ENCODE results near the gene RNF186.
"Not testable (repeated sequence)": the region's sequence is repeated elsewhere in the genome, so short reads cannot be mapped to it uniquely, and the experiment has no call there.

RNF186 gene

GRCh38 chr1:19824036-19824435 lies 9.0 kb upstream of the RNF186 start:
- no peak for DNase-seq

- no peak for DNase-seq
These were observed 4.6 kb upstream of the RNF186 start for GRCh38 chr1:19819701-19820100.

- no peak for DNase-seq
These were observed 3.2 kb upstream of the RNF186 start for GRCh38 chr1:19818324-19818723.

GRCh38 chr1:19817160-19817559 lies 2.1 kb upstream of the RNF186 start:
- DNase-seq, result no peak

- DNase-seq, result not testable (repeated sequence)
These were observed 1.6 kb upstream of the RNF186 start for GRCh38 chr1:19816737-19817086.

GRCh38 chr1:19815801-19816736 lies 986 bp upstream of the RNF186 start:
- DNase-seq, result no peak

GRCh38 chr1:19814244-19814661 lies 830 bp downstream of the RNF186 start:
- DNase-seq, result no peak

GRCh38 chr1:19813643-19813960 lies 1.5 kb downstream of the RNF186 start:
- DNase-seq, result no peak

GRCh38 chr1:19812875-19813642 lies 2.0 kb downstream of the RNF186 start:
- DNase-seq, result no peak

GRCh38 chr1:19811206-19811851 lies 3.8 kb downstream of the RNF186 start:
- DNase-seq, result peak; percentile 75

GRCh38 chr1:19809044-19809750 lies 5.9 kb downstream of the RNF186 start:
- no peak for DNase-seq

GRCh38 chr1:19808351-19808750 lies 6.7 kb downstream of the RNF186 start:
- DNase-seq, result no peak

- DNase-seq, result no peak
These were observed 10.2 kb downstream of the RNF186 start for GRCh38 chr1:19804831-19805251.

GRCh38 chr1:19802269-19802668 lies 12.8 kb downstream of the RNF186 start:
- DNase-seq, result no peak

- peak; percentile 68 for DNase-seq
These were observed 14.8 kb downstream of the RNF186 start for GRCh38 chr1:19800076-19800804.

- DNase-seq, result peak; percentile 77
These were observed 15.6 kb downstream of the RNF186 start, which contains the start of gene TMCO4 for GRCh38 chr1:19799230-19800075. Gene TMCO4 (minus strand): TSS chr1:19799916. CDS start chr1:19780758, 19,158 bp downstream.

GRCh38 chr1:19798486-19799229 lies 16.4 kb downstream of the RNF186 start:
- DNase-seq, result no peak

GRCh38 chr1:19797827-19798226 lies 17.3 kb downstream of the RNF186 start:
- DNase-seq, result no peak

- no peak for DNase-seq
These were observed 20.5 kb downstream of the RNF186 start for GRCh38 chr1:19794583-19794982.

GRCh38 chr1:19793360-19794046 lies 21.6 kb downstream of the RNF186 start:
- no peak for DNase-seq
